NCI-H446 (cell line): ENCODE data around the gene TRAF1.
A peak's percentile ranks its signal among the peaks of the same experiment; 100 is the strongest.

Experiments
- DNase-seq, 2 experiments: peaks; one replicate each; lab custom pipeline; 2025; lab: John Stamatoyannopoulos, UW

TRAF1 gene

DNA sequence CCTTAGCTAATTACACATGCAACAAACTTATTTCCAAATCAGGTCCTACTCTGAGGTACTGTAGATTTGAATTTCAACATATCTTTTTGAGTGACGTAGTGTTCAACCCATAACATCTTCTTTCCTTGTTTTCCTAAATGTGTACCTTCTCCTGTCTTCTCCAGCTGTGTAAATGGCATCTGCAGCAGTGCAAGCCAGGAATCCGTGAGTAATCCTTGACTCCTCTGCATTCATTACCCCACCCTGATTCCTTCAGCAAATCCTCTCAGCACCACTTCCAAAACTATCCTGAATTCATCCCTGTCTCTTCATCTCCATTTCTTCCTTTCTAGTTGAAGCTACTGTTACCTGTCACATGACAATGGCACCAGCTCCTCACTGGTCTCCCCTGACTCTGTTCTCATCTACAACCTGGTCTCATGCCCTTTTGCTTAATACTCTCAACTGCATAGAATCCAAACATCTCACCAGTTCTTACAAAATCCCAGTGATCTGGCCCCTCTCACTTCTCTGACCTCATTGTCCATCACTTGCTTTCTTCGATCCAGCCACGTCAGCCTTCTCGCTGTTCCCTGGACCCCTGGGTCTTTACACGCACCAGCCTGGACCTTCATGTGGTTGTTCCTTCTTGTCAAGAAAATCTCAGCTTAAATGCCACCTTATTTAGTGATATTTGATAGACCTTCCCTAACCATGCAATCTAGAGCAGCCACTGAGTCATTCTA, 14.6 kb upstream of the TRAF1 start:
- no peak for DNase-seq

DNA sequence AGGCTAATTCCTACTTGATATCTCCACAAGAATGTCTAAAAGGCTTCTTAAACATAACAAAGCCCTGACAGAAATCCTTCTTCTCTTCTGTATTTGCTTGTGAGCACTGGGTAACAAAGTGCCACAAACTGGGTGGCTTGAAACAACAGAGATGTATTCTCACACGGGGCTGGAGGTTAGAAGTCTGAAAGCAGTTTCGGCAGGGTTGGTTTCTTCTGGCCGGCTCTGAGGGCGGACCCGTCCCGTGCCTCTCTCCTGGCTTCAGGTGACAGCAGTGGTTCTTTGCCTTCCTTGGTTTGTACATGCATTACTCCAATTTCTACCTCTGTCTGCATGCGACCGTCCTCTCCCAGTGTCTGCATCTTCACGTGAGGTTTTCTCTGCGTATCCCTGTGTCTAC, 14.0 kb upstream of the TRAF1 start:
- no peak for DNase-seq

DNA sequence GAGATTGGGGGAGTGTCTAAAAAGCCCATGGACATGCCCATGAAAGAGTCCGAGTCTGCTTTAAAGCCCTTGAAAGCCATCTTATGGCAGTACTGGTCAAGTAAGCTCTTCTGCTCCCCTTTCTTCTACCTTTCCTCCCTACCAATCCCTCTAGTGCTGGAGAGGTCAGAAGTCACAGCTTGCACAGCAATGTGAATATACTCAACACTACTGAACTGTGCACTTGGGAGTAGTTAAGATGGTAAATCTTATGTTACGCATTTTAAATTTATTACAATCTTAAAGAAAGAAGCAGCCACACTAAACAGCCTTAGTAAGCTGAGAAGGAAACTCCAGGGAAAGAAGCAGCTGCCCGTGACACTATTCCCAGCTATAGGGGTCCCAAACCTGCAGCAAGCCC, 12.3 kb upstream of the TRAF1 start:
- no peak for DNase-seq

DNA sequence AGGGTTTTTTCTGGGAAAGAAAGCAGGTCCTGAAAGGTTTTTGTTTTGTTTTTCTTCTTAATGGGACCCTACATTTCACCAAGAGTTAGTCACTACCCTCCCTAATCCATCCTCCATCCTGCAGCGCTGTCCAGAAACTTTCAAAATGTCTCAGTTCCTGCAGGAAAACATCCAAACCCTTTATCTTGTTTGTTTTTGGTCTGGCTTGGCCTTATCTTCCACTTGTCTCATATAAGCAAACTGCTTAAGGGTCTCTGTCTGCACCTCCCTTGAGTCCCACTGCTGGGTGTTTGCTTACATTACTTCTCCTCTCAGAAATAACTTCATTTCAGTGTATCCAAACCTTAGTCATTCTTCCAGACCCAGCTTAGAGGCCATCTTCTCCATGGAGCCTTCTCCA, 11.0 kb upstream of the TRAF1 start:
- no peak for DNase-seq

DNA sequence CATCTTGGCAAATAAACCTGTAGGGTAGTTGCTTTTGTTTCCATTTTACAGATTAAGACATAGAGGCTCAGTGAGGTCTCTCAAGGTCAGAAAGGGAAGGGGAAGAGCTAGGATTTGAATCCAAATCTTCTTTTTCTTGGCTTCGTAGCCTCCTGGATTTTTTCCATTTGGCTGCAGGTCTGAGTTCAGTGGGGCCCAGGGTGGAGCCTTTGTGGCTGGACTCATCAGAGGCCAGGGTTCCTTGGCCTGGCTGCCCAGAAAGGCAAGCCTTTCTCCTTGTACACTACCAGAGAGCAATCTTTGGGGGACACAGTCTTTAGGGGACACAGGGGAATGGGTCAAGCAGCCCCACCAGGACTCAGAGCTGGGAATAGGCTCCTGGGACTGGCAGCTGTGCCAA, 10.5 kb upstream of the TRAF1 start:
- no peak for DNase-seq

DNA sequence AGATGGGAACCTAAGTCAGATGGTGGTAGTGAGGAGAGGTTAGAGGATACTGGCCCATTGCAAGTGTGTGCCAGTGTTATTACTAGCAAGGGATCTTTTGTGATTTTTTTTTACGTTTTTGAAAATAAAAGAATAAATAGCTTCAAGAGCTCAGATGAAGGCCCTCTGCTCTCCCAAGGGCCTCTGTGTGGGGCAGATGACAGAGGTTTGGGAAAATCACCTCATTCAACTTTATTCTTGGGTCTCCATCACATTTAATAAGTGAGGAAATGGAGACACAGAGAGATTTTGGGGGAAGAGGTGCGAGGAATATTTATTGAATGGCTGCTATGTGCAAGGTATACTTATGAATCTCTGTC, 10.1 kb upstream of the TRAF1 start:
- DNase-seq = no peak

GRCh38 chr9:120936011-120936763, 9.6 kb upstream of the TRAF1 start:
- peak; percentile 73 to 83 for DNase-seq

GRCh38 chr9:120935383-120935857, 8.8 kb upstream of the TRAF1 start:
- DNase-seq = peak; percentile 91 to 96

- no peak for DNase-seq
Observed at GRCh38 chr9:120934281-120934680, 7.7 kb upstream of the TRAF1 start.

GRCh38 chr9:120933310-120934055, 6.9 kb upstream of the TRAF1 start:
- DNase-seq = no peak

DNA sequence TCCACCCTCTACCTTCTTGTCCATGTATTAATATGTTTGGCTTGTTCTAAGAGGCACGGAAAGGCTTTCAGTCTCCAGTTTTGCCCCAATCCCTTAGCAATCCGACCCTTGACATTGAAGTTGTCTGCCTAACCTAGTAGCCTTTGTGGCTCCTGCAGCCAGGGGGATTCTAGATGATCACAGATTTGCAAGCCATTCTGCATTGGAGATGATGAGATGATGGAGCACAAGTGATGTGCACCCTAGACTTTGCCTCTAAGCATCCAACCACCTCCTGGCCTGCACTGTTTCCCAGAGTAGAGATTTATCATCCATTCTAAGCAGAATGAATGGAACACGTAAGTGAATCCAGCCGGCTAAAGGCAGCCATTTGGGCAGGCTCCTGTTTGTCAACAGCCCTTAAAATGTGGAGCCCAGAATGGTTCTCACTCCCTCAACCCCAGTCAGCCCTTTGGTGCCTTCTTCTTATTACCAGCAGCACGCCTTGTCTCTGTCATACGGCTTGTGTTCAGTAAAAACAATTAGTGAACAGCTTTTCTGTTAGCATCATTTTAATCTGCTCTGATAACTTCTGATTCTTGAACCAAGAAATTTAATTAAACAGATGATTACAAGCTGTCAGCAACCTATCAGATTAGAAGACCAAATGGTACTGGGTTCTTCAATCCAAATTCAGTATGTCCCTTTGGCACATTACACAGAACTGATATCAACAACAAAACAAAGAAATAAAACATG, 5.7 kb upstream of the TRAF1 start:
- no peak for DNase-seq

DNA sequence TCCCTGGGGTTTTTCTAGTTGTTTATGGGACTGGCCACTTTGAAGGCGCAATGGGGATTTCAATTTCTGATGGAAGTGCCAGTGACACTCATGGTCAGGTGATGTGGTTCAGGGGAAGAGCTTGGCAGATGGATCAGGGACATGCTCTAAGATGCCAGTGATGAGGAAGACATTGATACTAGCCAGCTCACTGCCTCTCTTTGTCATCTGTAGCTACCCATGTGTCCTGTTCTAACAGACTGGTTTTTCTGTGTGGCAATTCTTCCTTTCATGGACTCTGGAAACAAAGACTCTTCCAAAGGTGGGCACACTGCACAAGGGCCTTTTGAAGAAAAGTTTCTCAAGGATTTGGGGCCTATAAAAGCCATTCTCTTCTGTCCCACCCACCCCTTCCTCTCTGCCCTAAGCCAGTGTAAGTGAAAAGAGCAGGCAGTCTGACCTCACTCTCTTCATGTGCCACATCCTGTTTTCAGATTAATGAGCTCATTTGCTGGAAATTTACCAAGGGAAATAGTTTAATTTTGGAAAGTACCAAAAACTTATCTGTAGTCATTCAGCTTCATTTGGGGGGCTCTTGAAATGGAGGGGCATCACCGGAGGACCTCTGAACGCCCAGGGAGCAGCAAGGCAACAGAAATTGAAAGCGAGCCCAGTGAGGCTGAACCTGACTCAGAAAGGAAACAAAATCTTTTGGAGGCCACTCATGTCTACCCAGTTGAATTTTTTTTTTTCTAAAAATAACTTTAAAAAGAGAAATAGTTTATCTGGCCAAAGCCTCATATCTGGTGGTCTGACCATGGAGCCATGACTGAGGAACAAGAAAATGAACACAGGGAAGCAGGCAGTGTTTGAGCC, 4.9 kb upstream of the TRAF1 start:
- no peak for DNase-seq

GRCh38 chr9:120929229-120929791, 2.7 kb upstream of the TRAF1 start:
- no peak for DNase-seq

GRCh38 chr9:120928483-120929228, 2.1 kb upstream of the TRAF1 start:
- DNase-seq = no peak

DNA sequence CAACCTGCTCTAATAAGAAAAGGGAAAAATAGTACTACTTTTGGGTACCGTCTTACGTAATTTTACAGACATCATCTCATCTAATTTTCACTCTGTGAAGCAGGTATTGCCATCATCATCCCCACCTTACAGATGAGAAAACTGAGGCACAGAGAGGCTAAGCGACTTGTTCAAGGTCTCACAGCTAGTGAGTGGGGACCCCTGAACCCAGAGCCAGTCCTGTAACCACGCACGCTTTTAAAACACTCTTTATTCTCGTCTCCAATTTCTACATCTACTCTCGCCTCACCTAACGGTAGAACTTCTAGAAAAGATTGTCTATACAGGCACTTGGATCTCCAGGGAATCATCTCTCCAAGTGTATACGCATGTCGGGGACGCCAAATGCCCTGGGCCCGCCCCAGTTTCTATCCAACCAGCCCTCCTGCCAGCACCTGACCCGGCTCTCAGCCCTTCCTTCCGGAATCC, 1.5 kb upstream of the TRAF1 start:
- no peak for DNase-seq

DNA sequence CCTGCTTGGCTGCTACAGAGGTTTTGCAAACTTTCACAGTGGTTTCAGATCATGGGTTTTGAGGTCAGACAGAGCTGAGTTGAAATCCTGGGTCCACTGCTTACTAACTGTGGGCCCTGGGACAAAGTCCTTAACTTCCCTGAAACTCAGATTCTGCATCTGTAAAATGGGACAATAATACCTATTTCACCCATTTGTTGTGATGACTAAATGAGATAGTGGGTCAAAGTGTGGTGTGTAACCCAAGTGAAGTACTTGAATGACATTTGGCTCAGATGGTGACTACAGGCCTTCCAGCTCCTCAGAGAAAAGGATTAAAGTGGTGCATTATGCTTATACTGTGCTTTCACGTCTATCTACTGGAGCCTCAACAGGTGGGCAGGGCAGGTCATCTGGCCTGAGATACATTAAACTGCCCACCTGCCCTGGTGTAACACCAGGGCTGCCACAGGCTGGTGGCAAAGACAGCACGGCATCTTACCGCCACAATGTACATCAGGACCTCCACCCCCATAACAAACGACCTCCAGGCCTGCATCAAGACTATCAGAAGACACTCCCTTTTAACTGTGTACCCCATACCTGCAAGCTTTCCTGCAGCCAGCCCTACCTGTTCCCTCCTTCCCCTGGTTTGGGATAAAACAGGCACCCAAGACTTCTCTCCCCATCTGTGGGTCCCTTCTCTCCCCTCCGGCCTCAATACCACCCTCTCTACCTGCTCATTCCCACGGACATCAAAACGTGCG, 846 bp upstream of the TRAF1 start:
- no peak for DNase-seq

DNA sequence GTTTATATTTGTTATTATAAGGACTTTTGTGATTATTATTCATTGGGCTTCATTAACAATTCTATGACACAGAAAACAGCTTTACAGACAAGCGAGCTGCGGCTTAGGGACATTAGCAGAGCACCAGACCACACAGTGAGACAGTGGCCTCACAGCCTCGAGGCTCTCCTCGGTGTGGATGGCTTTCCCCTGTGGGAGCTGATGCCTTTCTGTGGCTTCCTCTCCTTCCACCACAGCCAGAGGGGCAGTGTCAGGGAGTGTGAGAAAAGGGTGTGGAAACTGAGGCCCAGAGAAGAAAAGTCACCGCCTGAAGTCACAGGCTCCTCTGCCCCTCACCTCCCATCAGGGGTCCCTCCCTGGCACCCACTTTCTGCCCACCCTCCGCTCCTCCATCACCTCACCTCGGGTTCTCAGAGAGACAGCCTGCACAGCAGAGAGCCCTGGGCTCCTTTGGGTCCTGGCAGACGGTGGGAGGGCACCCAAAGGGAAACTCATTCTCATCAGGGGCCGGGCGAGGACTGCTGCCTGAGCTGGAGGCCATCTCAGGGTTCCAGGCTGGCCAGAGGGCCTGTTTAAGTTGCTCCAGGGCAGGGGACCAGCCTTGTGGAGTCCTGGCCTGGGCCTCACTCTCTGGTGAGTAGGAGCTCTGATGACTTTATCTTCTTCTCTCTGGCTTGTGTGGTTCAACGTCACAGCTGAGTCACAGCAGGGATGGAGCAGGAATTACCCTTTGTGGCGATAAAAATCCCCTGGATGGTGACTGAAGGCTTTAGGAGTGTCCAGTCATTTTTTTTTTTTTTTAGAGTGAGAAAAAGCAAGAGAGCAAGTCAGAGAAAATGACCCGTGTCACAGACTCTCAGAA, 830 bp downstream of the TRAF1 start:
- DNase-seq = no peak
